Heart left ventricle (tissue), 13 donors: ENCODE results near the gene NME3.

Experiments
- POLR2A ChIP-seq, 2 donors: fragments of 450-650 bp; IDR thresholded peaks; one replicate each; pipeline ENCODE4 v1.6.1; 2017; ENCODE audit warnings: antibody characterized with exemption in 2 of 2, mild to moderate bottlenecking in 2 of 2, moderate library complexity in 2 of 2
- TF ChIP-seq, protein P1 (sequence below), 12 donors: fragments of 200-600 bp; sonication (generic) in 4 of 12; IDR thresholded peaks; one replicate each; pipeline versions ENCODE4 v1.5.0 to v1.8.0; 2018 to 2022; ENCODE audit warnings: antibody characterized with exemption in 12 of 12, mild to moderate bottlenecking in 5 of 12
- donor health status: ischemic (EF 13 %, LVEDD 7.1; RV severe dilation, severe dysfunction).
- donor health status: DM: no; HTN: yes; CAD: no.
- donor health status: DM: no; HTN: no; CAD: no.
- donor health status: ischemic (EF 25% LVEDD 6.9; RV normal size, moderate dysfunction).
- donor health status: ischemic (EF 25% LVEDD 5.7; RV mildly dilated, moderate dysfunction).
- donor health status: ischemic (EF 35%, LVEDD 5.7; RV mildly dilated, moderate dysfunction).
- donor health status: nonischemic (EF 11% LVEDD 7.7; RV severe dilation, severe dysfunction).
- donor health status: DM: yes; HTN: yes; CAD: no.
- donor health status: PGD.
- donor health status: ischemic (EF 29% LVEDD 5.4; RV normal size, mild dysfunction).
- donor health status: nonischemic (EF 23%, LVEDD 6.1; RV moderate dilation, normal function).

- TF ChIP-seq POLR2A (IDR thresholded peaks at IDR 0.05) = no peak
- TF ChIP-seq, protein P1, sequence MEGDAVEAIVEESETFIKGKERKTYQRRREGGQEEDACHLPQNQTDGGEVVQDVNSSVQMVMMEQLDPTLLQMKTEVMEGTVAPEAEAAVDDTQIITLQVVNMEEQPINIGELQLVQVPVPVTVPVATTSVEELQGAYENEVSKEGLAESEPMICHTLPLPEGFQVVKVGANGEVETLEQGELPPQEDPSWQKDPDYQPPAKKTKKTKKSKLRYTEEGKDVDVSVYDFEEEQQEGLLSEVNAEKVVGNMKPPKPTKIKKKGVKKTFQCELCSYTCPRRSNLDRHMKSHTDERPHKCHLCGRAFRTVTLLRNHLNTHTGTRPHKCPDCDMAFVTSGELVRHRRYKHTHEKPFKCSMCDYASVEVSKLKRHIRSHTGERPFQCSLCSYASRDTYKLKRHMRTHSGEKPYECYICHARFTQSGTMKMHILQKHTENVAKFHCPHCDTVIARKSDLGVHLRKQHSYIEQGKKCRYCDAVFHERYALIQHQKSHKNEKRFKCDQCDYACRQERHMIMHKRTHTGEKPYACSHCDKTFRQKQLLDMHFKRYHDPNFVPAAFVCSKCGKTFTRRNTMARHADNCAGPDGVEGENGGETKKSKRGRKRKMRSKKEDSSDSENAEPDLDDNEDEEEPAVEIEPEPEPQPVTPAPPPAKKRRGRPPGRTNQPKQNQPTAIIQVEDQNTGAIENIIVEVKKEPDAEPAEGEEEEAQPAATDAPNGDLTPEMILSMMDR (IDR thresholded peaks at IDR 0.05) = no peak
Measured at GRCh38 chr16:1781758-1782407, 10.5 kb upstream of the NME3 start.
